Measurements from ENCODE around the gene HPSE2.

GRCh38 chr10:98492763-98493162 lies 742.9 kb downstream of the HPSE2 start:
- TF ChIP-seq POLR2A (IDR thresholded peaks at IDR 0.05) (no peak), POLR2AphosphoS5 (IDR thresholded peaks at IDR 0.05) (no peak)
- TF ChIP-seq, protein P1, sequence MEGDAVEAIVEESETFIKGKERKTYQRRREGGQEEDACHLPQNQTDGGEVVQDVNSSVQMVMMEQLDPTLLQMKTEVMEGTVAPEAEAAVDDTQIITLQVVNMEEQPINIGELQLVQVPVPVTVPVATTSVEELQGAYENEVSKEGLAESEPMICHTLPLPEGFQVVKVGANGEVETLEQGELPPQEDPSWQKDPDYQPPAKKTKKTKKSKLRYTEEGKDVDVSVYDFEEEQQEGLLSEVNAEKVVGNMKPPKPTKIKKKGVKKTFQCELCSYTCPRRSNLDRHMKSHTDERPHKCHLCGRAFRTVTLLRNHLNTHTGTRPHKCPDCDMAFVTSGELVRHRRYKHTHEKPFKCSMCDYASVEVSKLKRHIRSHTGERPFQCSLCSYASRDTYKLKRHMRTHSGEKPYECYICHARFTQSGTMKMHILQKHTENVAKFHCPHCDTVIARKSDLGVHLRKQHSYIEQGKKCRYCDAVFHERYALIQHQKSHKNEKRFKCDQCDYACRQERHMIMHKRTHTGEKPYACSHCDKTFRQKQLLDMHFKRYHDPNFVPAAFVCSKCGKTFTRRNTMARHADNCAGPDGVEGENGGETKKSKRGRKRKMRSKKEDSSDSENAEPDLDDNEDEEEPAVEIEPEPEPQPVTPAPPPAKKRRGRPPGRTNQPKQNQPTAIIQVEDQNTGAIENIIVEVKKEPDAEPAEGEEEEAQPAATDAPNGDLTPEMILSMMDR (IDR thresholded peaks at IDR 0.05) = no peak
